Measurements from ENCODE around the gene DMRT2.
A peak's percentile ranks its signal among the peaks of the same experiment; 100 is the strongest.

DMRT2 gene

GRCh38 chr9:1050125-1050895 lies at the start of gene DMRT2:
Gene DMRT2 (plus strand): TSS chr9:1050357. CDS start chr9:1051614, 1,257 bp downstream.
- H3K4me3 ChIP-seq (ENCODE audit: low read length): peak within 1 kb of the TSS; percentile 46

GRCh38 chr9:1001838-1002237 lies 48.3 kb upstream of the DMRT2 start:
- peak; percentile 21 for DNase-seq (ENCODE audit: low read depth)
- no peak for TF ChIP-seq CTCF (IDR thresholded peaks at IDR 0.05; ENCODE audit: insufficient read depth, low read depth, low read length, missing control alignments)
- H3K4me3 ChIP-seq (ENCODE audit: low read length): no peak overlapping the region

More at GRCh38 chr9:1050125-1050895, at the start of gene DMRT2:
- TF ChIP-seq CTCF (IDR thresholded peaks at IDR 0.05; ENCODE audit: insufficient read depth, low read depth, low read length, missing control alignments): peak; percentile 7
- peak; percentile 97 for DNase-seq (ENCODE audit: low read depth)

- DNase-seq (ENCODE audit: low read depth): no peak
- no peak for TF ChIP-seq CTCF (IDR thresholded peaks at IDR 0.05; ENCODE audit: insufficient read depth, low read depth, low read length, missing control alignments)
- H3K4me3 ChIP-seq (ENCODE audit: low read length): no peak overlapping the region
Measured at GRCh38 chr9:1002678-1003077, 47.5 kb upstream of the DMRT2 start.

- no peak overlapping the region for H3K4me3 ChIP-seq (ENCODE audit: low read length)
- DNase-seq (ENCODE audit: low read depth): peak; percentile 76
- TF ChIP-seq CTCF (IDR thresholded peaks at IDR 0.05; ENCODE audit: insufficient read depth, low read depth, low read length, missing control alignments): peak; percentile 83
Measured at GRCh38 chr9:1005043-1005667, 45.0 kb upstream of the DMRT2 start.

GRCh38 chr9:1007312-1007711 lies 42.8 kb upstream of the DMRT2 start:
- no peak overlapping the region for H3K4me3 ChIP-seq (ENCODE audit: low read length)
- TF ChIP-seq CTCF (IDR thresholded peaks at IDR 0.05; ENCODE audit: insufficient read depth, low read depth, low read length, missing control alignments): no peak
- DNase-seq (ENCODE audit: low read depth): no peak

- no peak for TF ChIP-seq CTCF (IDR thresholded peaks at IDR 0.05; ENCODE audit: insufficient read depth, low read depth, low read length, missing control alignments)
- H3K4me3 ChIP-seq (ENCODE audit: low read length): no peak overlapping the region
- DNase-seq (ENCODE audit: low read depth): peak; percentile 67
Measured at GRCh38 chr9:1008216-1008615, 41.9 kb upstream of the DMRT2 start.

Data from epithelial cell of esophagus (primary cell).